ENCODE results near the gene PLA2G2E.

DNA sequence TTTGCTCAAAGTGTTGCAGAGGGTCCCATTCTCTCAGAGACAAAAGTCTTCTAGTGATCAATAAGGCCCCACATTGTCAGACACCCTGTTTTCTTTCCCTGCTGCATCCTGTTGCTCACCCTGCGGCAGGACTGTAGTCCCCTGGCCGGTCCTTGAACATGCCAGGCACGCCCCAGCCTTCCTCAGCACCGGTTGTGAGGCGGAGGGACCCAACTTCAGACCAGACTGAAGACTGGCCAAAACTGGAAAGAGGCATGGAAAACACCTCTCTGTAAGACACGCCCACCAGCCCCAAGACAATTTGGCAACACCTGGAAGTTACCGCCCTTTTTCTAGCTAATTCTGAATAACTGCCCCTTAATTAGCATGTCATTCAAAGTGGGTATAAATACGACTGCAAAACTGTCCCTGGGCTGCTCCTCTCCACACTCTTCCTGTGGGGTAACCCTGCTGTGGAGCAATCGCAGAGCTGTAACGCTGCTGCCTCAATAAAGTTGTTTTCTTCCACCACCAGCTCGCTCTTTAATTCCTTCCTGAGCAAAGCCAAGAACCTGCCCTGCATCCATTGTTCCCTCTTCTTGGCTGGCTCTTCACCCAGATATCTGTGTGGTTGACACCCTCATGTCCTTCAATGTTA lies 32.2 kb upstream of the PLA2G2E start:
- TF ChIP-seq CTCF (IDR thresholded peaks at IDR 0.05; ENCODE audit: low read depth, low read length) (no peak), POLR2A (IDR thresholded peaks at IDR 0.05; ENCODE audit: extremely low read depth, insufficient read length) (no peak)
- TF ChIP-seq, protein P1, sequence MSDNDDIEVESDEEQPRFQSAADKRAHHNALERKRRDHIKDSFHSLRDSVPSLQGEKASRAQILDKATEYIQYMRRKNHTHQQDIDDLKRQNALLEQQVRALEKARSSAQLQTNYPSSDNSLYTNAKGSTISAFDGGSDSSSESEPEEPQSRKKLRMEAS (IDR thresholded peaks at IDR 0.05; ENCODE audit: low read depth, low read length) = no peak

All from NB4 (cell line).